Left ventricle myocardium inferior (tissue), 1 donor: ENCODE results near the gene RRP1. TPM values are rescaled to one million over a fixed set of nuclear protein-coding genes. Genes with fewer than 3 reads are reported as not detected.

Experiments used
- DNase-seq: peaks from one replicate; pipeline ENCODE4 v3.0.0-alpha.2; 2020
- H3K27ac ChIP-seq: fragments of 200-600 bp; replicated peaks from 2 replicates; pipeline ENCODE4 v1.8.0; 2021
- H3K27me3 ChIP-seq: fragments of 200-600 bp; 2 replicates; pipeline ENCODE4 v1.8.0; 2021; ENCODE audit warnings: low read depth
- H3K36me3 ChIP-seq: fragments of 200-600 bp; 2 replicates; pipeline ENCODE4 v1.8.0; 2021
- H3K4me1 ChIP-seq: fragments of 200-600 bp; 2 replicates; pipeline ENCODE4 v1.8.0; 2021
- H3K4me3 ChIP-seq: fragments of 200-600 bp; 2 replicates; pipeline ENCODE4 v1.8.0; 2021; ENCODE audit warnings: mild to moderate bottlenecking, moderate library complexity
- H3K9me3 ChIP-seq: fragments of 200-600 bp; replicated peaks from 2 replicates; pipeline ENCODE4 v1.8.0; 2021
- CTCF ChIP-seq: fragments of 200-600 bp; IDR thresholded peaks from 2 replicates; pipeline ENCODE4 v1.8.0; 2021; ENCODE audit warnings: antibody characterized with exemption, mild to moderate bottlenecking, borderline replicate concordance
- intact Hi-C: fragments of 100-400 bp; cut with micrococcal nuclease; formaldehyde crosslinking; loops from one replicate; pipeline ENCODE4 v1.11.0; 2022
- total RNA-seq: library from RNA; stranded (reverse); fragmentation: NEBNext Ultra II Directional; extraction: Animal tissue kit (Norgen Biotek cat#: 25700); gene quantifications from one replicate; pipeline ENCODE4 v1.2.1, GENCODE V29; 2021
- donor health status: DM: no; HTN: yes; CAD: no; lungs with severe emphysema.

The RRP1 gene
- total RNA-seq, 1 donor from 2014 or later, result 8.5 TPM

DNA sequence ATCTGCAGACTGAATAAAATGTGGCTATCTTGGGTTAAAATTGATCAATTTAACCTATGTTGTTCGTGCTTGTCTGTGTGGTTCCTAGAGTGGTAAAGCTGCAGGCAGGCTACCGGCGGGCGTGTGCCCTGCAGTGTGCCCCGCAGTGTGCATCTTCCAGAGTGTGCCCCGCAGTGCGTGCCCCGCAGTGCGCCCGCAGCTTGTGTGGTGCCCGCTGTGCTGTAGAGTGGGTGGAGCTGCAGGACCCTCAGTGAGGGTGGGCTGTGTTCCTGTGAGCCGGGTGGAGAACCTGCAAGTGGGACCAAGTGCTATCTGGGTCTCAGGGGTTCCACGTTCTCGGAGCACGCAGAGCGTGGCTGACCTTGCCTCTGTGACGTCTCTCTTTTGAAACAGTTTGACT is 10.7 kb downstream of the RRP1 start:
- H3K36me3 ChIP-seq, result peaks cover 90% of the 10 kb centered on the region
- DNase-seq, result no peak
- H3K4me3 ChIP-seq, result no peak overlapping the region
- no peak for TF ChIP-seq CTCF
- intact Hi-C loops, result no loop called here
- no peak overlapping the region for H3K27ac ChIP-seq
- no peaks in the 10 kb centered on the region for H3K9me3 ChIP-seq
- H3K4me1 ChIP-seq, result no peaks in the 10 kb centered on the region
- H3K27me3 ChIP-seq, result no peaks in the 10 kb centered on the region

DNA sequence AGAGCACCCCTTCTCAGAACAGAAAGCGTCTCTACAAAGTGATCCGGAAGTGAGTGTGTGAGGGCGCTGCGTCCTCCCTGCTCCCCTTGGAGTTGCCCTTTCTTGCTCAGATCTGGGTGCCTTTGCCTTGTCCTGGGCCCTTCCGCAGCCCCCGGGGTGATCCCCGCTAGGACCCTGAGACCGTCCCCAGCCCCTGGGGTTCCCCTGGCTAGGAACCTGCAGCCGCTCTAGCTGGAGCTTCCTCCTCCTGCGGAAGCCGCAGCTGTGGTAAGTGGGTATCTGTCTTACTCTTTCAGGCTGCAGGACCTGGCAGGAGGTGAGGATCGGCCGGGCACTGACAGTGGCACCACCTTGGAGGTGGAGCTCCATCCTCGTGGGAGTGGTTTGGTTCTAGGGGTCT is 11.2 kb downstream of the RRP1 start:
- Histone ChIP-seq H3K4me1 (no peaks in the 10 kb centered on the region), H3K9me3 (no peaks in the 10 kb centered on the region), H3K27me3 (no peaks in the 10 kb centered on the region), H3K36me3 (peaks cover 87% of the 10 kb centered on the region), H3K4me3 (no peak overlapping the region), H3K27ac (no peak overlapping the region)
- DNase-seq, result no peak
- intact Hi-C loops, result no loop called here
- no peak for TF ChIP-seq CTCF

- H3K4me3 ChIP-seq, result no peak overlapping the region
- no peak overlapping the region for H3K27ac ChIP-seq
- peaks cover 81% of the 10 kb centered on the region for H3K36me3 ChIP-seq
- no peak for DNase-seq
- intact Hi-C loops, result no loop called here
- H3K9me3 ChIP-seq, result no peaks in the 10 kb centered on the region
- TF ChIP-seq CTCF, result no peak
- no peaks in the 10 kb centered on the region for H3K27me3 ChIP-seq
- no peaks in the 10 kb centered on the region for H3K4me1 ChIP-seq
These were observed 11.8 kb downstream of the RRP1 start for GRCh38 chr21:43801006-43801783.

DNA sequence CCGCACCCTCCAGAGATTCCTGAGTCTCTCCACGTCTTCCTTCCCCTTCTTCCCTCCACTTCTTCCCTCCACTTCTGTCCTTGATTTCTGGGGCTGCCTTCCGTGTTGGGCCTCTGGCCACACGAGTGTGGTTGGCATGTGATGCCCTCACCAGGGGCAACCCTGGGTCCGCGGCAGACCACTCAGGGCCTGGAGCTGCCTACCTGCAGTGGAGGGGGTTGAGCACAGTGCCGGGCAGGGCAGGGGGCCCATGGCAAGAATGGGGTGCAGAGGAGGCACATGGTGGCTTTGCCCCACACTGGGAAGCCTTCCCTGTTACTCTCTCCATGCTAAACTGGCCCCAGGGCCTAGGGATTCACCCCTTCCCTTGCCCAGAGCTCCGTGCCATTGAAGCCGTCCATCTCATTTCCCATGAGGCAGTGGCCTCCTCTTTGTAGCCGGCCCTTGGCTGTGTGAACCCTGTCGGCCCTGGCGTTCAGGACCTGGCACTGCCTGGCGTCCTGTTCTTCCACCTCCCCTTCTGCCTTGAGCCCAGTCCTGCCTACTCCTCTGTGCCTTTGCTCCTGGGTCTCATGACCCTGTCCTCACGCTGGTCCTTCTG is 13.4 kb downstream of the RRP1 start:
- peaks cover 65% of the 10 kb centered on the region for H3K36me3 ChIP-seq
- DNase-seq, result no peak
- no peaks in the 10 kb centered on the region for H3K9me3 ChIP-seq
- H3K4me3 ChIP-seq, result no peak overlapping the region
- no peak overlapping the region for H3K27ac ChIP-seq
- intact Hi-C loops, result no loop called here
- H3K27me3 ChIP-seq, result no peaks in the 10 kb centered on the region
- no peaks in the 10 kb centered on the region for H3K4me1 ChIP-seq
- TF ChIP-seq CTCF, result no peak

- H3K27ac ChIP-seq, result no peak overlapping the region
- no peak for DNase-seq
- no peak for TF ChIP-seq CTCF
- intact Hi-C loops, result no loop called here
- no peak overlapping the region for H3K4me3 ChIP-seq
- no peaks in the 10 kb centered on the region for H3K27me3 ChIP-seq
- H3K9me3 ChIP-seq, result no peaks in the 10 kb centered on the region
- H3K4me1 ChIP-seq, result no peaks in the 10 kb centered on the region
- H3K36me3 ChIP-seq, result peaks cover 56% of the 10 kb centered on the region
These were observed 14.4 kb downstream of the RRP1 start for GRCh38 chr21:43803558-43804300.
